Measurements from ENCODE around the gene CDH1. TPM values are rescaled to one million over a fixed set of nuclear protein-coding genes. Genes with fewer than 3 reads are reported as not detected.

Gene CDH1
- total RNA-seq, 1 experiment from 2014 or later, result 100 TPM

DNA sequence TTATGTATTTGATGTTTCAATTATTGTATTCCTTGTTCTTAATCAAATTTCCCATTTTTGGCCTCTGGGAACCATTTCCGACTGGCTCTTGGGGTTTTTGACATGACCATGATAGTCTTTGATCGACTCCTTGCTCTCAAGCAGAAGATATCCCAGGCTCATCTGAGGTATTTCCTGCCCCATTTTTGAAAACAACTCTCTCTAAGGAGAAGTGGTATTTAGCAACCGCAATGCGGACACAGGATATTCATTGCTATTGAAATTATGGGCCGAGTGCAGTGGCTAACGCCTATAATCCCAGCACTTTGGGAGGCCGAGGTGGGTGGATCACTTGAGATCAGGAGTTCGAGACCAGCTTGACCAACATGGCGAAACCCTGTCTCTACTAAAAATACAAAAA lies 111.7 kb downstream of the CDH1 start:
- intact Hi-C loops (cut with micrococcal nuclease), result loop anchor here (5.0 kb wide), 1 partner anchor 274 kb away; no protein-coding TSS in a partner anchor
- Histone ChIP-seq H3F3A (ENCODE audit: low read length, unreplicated experiment) (no peaks in the 10 kb centered on the region), H3K9me2 (replicated peaks; ENCODE audit: low read length) (no peaks in the 10 kb centered on the region), H3K4me1 (ENCODE audit: insufficient read depth, low read length) (peaks cover 6% of the 10 kb centered on the region), H3K27me3 (ENCODE audit: low read length) (no peaks in the 10 kb centered on the region), H2AFZ (ENCODE audit: low read length) (no peak overlapping the region), H3K79me2 (ENCODE audit: low read length) (peaks cover 10% of the 10 kb centered on the region), H3K4me3 (ENCODE audit: low read length) (no peak overlapping the region), H3K9me3 (ENCODE audit: low read length) (no peaks in the 10 kb centered on the region), H3K9ac (ENCODE audit: low read length) (no peak overlapping the region), H4K20me1 (ENCODE audit: low read length) (no peaks in the 10 kb centered on the region), H3K4me2 (ENCODE audit: low read length) (no peak overlapping the region), H3K36me3 (ENCODE audit: low read depth, low read length) (no peaks in the 10 kb centered on the region), H3K27ac (ENCODE audit: low read length) (no peak overlapping the region)
- BruUV-seq (replicated peaks), result no TSS peak
- no peak for TF ChIP-seq EZH2 (IDR thresholded peaks at IDR 0.05; ENCODE audit: low read length, unreplicated experiment)
- TF ChIP-seq, protein P1, sequence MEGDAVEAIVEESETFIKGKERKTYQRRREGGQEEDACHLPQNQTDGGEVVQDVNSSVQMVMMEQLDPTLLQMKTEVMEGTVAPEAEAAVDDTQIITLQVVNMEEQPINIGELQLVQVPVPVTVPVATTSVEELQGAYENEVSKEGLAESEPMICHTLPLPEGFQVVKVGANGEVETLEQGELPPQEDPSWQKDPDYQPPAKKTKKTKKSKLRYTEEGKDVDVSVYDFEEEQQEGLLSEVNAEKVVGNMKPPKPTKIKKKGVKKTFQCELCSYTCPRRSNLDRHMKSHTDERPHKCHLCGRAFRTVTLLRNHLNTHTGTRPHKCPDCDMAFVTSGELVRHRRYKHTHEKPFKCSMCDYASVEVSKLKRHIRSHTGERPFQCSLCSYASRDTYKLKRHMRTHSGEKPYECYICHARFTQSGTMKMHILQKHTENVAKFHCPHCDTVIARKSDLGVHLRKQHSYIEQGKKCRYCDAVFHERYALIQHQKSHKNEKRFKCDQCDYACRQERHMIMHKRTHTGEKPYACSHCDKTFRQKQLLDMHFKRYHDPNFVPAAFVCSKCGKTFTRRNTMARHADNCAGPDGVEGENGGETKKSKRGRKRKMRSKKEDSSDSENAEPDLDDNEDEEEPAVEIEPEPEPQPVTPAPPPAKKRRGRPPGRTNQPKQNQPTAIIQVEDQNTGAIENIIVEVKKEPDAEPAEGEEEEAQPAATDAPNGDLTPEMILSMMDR (conservative IDR thresholded peaks at IDR 0.05; ENCODE audit: low read depth, low read length), result no peak
- no peak for TF ChIP-seq EZH2phosphoT487 (IDR thresholded peaks at IDR 0.05; ENCODE audit: borderline replicate concordance, low read length)
- DNase-seq, result no peak
- no peak for ATAC-seq
- ChIA-PET CTCF (no interaction called here), POLR2A (ENCODE audit: unreplicated experiment) (no interaction called here)

DNA sequence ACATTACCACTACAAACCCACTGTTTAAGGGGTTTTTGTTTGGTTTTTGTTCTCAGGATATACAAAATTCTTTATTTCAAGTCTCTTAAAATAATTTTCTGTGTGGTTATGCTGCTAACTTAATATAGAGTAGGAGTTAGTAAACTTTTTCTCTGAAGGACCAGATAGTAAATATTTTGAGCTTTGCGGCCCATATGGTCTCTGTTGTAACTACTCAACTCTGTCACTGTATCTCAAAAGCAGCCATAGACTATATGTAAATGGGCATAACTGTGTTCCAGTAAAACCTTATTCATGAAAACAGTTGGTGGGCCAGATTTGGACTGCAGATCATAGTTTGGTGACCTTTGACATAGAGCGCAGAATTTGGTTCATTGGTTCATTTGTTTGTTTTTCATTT lies 113.4 kb downstream of the CDH1 start:
- no peak for ATAC-seq
- Histone ChIP-seq H3K36me3 (ENCODE audit: low read depth, low read length) (no peaks in the 10 kb centered on the region), H2AFZ (ENCODE audit: low read length) (no peak overlapping the region), H3K27ac (ENCODE audit: low read length) (no peak overlapping the region), H3F3A (ENCODE audit: low read length, unreplicated experiment) (no peaks in the 10 kb centered on the region), H3K9me3 (ENCODE audit: low read length) (no peaks in the 10 kb centered on the region), H3K4me3 (ENCODE audit: low read length) (no peak overlapping the region), H3K27me3 (ENCODE audit: low read length) (no peaks in the 10 kb centered on the region), H3K9ac (ENCODE audit: low read length) (no peak overlapping the region), H3K4me1 (ENCODE audit: insufficient read depth, low read length) (no peaks in the 10 kb centered on the region), H3K9me2 (replicated peaks; ENCODE audit: low read length) (no peaks in the 10 kb centered on the region), H3K79me2 (ENCODE audit: low read length) (no peaks in the 10 kb centered on the region), H3K4me2 (ENCODE audit: low read length) (no peak overlapping the region), H4K20me1 (ENCODE audit: low read length) (no peaks in the 10 kb centered on the region)
- CTCF ChIA-PET, result no interaction called here
- POLR2A ChIA-PET (ENCODE audit: unreplicated experiment), result no interaction called here
- TF ChIP-seq EZH2phosphoT487 (IDR thresholded peaks at IDR 0.05; ENCODE audit: borderline replicate concordance, low read length), result no peak
- TF ChIP-seq, protein P1 (conservative IDR thresholded peaks at IDR 0.05; ENCODE audit: low read depth, low read length), result no peak
- no peak for TF ChIP-seq EZH2 (IDR thresholded peaks at IDR 0.05; ENCODE audit: low read length, unreplicated experiment)
- no peak for DNase-seq
- BruUV-seq (replicated peaks), result no TSS peak
- intact Hi-C loops (cut with micrococcal nuclease), result no loop called here

DNA sequence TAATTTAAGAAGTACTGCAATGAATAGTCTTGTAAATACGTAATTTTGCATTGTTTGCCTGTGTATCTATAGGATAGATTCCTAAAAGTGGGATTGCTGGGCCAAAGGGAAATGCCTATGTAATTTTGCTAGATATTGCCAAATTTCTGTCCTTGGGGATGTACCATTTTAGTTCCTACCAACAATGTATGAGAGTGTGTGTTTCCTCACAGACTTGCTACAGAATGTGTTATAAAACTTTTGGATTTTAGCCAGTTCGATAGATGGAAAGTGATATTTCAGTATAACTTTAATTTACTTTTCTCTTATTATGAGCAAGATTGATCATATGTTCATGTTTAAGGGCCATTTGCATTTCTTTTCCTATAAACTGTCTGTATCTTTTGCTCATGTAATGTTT lies 114.5 kb downstream of the CDH1 start:
- Histone ChIP-seq H3K9me2 (replicated peaks; ENCODE audit: low read length) (no peaks in the 10 kb centered on the region), H3K36me3 (ENCODE audit: low read depth, low read length) (no peaks in the 10 kb centered on the region), H3K4me3 (ENCODE audit: low read length) (no peak overlapping the region), H3F3A (ENCODE audit: low read length, unreplicated experiment) (no peaks in the 10 kb centered on the region), H4K20me1 (ENCODE audit: low read length) (no peaks in the 10 kb centered on the region), H3K4me1 (ENCODE audit: insufficient read depth, low read length) (no peaks in the 10 kb centered on the region), H3K9me3 (ENCODE audit: low read length) (no peaks in the 10 kb centered on the region), H3K27ac (ENCODE audit: low read length) (no peak overlapping the region), H3K27me3 (ENCODE audit: low read length) (no peaks in the 10 kb centered on the region), H3K4me2 (ENCODE audit: low read length) (no peak overlapping the region), H2AFZ (ENCODE audit: low read length) (no peak overlapping the region), H3K79me2 (ENCODE audit: low read length) (no peaks in the 10 kb centered on the region), H3K9ac (ENCODE audit: low read length) (no peak overlapping the region)
- DNase-seq (no peak), ATAC-seq (no peak)
- BruUV-seq (replicated peaks), result no TSS peak
- no peak for TF ChIP-seq EZH2phosphoT487 (IDR thresholded peaks at IDR 0.05; ENCODE audit: borderline replicate concordance, low read length)
- TF ChIP-seq EZH2 (IDR thresholded peaks at IDR 0.05; ENCODE audit: low read length, unreplicated experiment), result no peak
- TF ChIP-seq, protein P1 (conservative IDR thresholded peaks at IDR 0.05; ENCODE audit: low read depth, low read length), result no peak
- CTCF ChIA-PET, result no interaction called here
- POLR2A ChIA-PET (ENCODE audit: unreplicated experiment), result interaction anchor here (0.5 kb wide), 1 partner anchor 160 kb away, joined by 3 read pairs; no protein-coding TSS in a partner anchor
- intact Hi-C loops (cut with micrococcal nuclease), result no loop called here

All from PC-3 (cell line).